ENCODE data around the gene ZNF607.

- TF ChIP-seq CTCF (IDR thresholded peaks at IDR 0.05; ENCODE audit: control extremely low read depth in 1 of 3, insufficient read depth in 1 of 3, low read depth in 1 of 3, low read length in 3 of 3) (no peak), EGR1 (IDR thresholded peaks at IDR 0.05; ENCODE audit: borderline replicate concordance, low read depth, low read length) (no peak), E2F6 (IDR thresholded peaks at IDR 0.05) (no peak), JUND (IDR thresholded peaks at IDR 0.05; ENCODE audit: low read length) (no peak), BRCA1 (IDR thresholded peaks at IDR 0.05; ENCODE audit: low read depth, low read length) (no peak), SP1 (IDR thresholded peaks at IDR 0.05; ENCODE audit: low read depth, low read length) (no peak), POLR2AphosphoS5 (IDR thresholded peaks at IDR 0.05; ENCODE audit: low read depth, low read length) (no peak), ZNF274 (IDR thresholded peaks at IDR 0.05; ENCODE audit: borderline replicate concordance, extremely low read depth, low read length) (no peak), RBBP5 (IDR thresholded peaks at IDR 0.05; ENCODE audit: borderline replicate concordance, low read depth, low read length) (no peak), USF2 (IDR thresholded peaks at IDR 0.05; ENCODE audit: low read length) (no peak), RAD21 (IDR thresholded peaks at IDR 0.05 in 1 of 2, conservative IDR thresholded peaks at IDR 0.05 in 1 of 2; ENCODE audit: low read depth in 2 of 2, low read length in 2 of 2) (no peak)
Observed at GRCh38 chr19:37698216-37698615, 21.3 kb downstream of the ZNF607 start.
